Islet of Langerhans (tissue), 1 donor: Measurements from ENCODE around the gene DSCAML1.

Source experiments
- FAIRE-seq: peaks from one replicate; lab custom pipeline; 2011; peaks lifted over from hg19 to GRCh38; lab: Jason Lieb, UNC

Gene DSCAML1

GRCh38 chr11:117688255-117688797 is 108.7 kb downstream of the DSCAML1 start:
- FAIRE-seq: no peak

GRCh38 chr11:117687776-117688175 is 109.2 kb downstream of the DSCAML1 start:
- FAIRE-seq: no peak

GRCh38 chr11:117686711-117687110 is 110.3 kb downstream of the DSCAML1 start:
- FAIRE-seq: no peak

- no peak for FAIRE-seq
These were observed 111.5 kb downstream of the DSCAML1 start for GRCh38 chr11:117685566-117685965.

- no peak for FAIRE-seq
These were observed 112.3 kb downstream of the DSCAML1 start for GRCh38 chr11:117684731-117685130.

GRCh38 chr11:117684111-117684510 is 112.9 kb downstream of the DSCAML1 start:
- no peak for FAIRE-seq

GRCh38 chr11:117681438-117681837 is 115.6 kb downstream of the DSCAML1 start:
- no peak for FAIRE-seq

GRCh38 chr11:117679461-117679860 is 117.6 kb downstream of the DSCAML1 start:
- FAIRE-seq: no peak

GRCh38 chr11:117678658-117679406 is 118.2 kb downstream of the DSCAML1 start:
- FAIRE-seq: no peak

GRCh38 chr11:117677729-117678310 is 119.2 kb downstream of the DSCAML1 start:
- no peak for FAIRE-seq

- no peak for FAIRE-seq
These were observed 120.5 kb downstream of the DSCAML1 start for GRCh38 chr11:117676501-117676900.

- no peak for FAIRE-seq
These were observed 123.4 kb downstream of the DSCAML1 start for GRCh38 chr11:117673602-117674001.

- no peak for FAIRE-seq
These were observed 125.6 kb downstream of the DSCAML1 start for GRCh38 chr11:117671370-117671769.

GRCh38 chr11:117670924-117671323 is 126.1 kb downstream of the DSCAML1 start:
- FAIRE-seq: no peak

GRCh38 chr11:117670443-117670842 is 126.6 kb downstream of the DSCAML1 start:
- no peak for FAIRE-seq

- FAIRE-seq: no peak
These were observed 127.4 kb downstream of the DSCAML1 start for GRCh38 chr11:117669616-117670015.

GRCh38 chr11:117669062-117669461 is 128.0 kb downstream of the DSCAML1 start:
- no peak for FAIRE-seq

- FAIRE-seq: no peak
These were observed 128.7 kb downstream of the DSCAML1 start for GRCh38 chr11:117668321-117668751.

GRCh38 chr11:117664897-117665296 is 132.1 kb downstream of the DSCAML1 start:
- FAIRE-seq: no peak

- no peak for FAIRE-seq
These were observed 133.2 kb downstream of the DSCAML1 start for GRCh38 chr11:117663821-117664220.

- no peak for FAIRE-seq
These were observed 133.6 kb downstream of the DSCAML1 start for GRCh38 chr11:117663414-117663813.

GRCh38 chr11:117662671-117663269 is 134.2 kb downstream of the DSCAML1 start:
- FAIRE-seq: no peak

- FAIRE-seq: no peak
These were observed 134.8 kb downstream of the DSCAML1 start for GRCh38 chr11:117662255-117662654.
